Stimulated activated naive CD8-positive, alpha-beta T cell treated with anti-CD3 and anti-CD28 coated beads, Interleukin-15, amount 100 ng/mL, for 72 hours (primary cell): ENCODE results near the gene KLK8.

Source experiments
- ATAC-seq: fragments of 150-1000 bp; cut with Tn5 transposase; 2 replicates; pipeline ENCODE4 v1.10.0; 2021; ENCODE audit warnings: mild to moderate bottlenecking, moderate library complexity
- DNase-seq, 2 donors: peaks; one replicate each; pipeline ENCODE4 v3.0.0; 2021 to 2022
- H3K27ac Mint-ChIP-seq, 2 donors: one replicate each; pipeline ENCODE4 v1.8.0; 2022; ENCODE audit warnings: mild to moderate bottlenecking in 2 of 2, mixed read lengths in 2 of 2, moderate library complexity in 2 of 2
- H3K27me3 Mint-ChIP-seq: one replicate; pipeline ENCODE4 v1.8.0; 2022; ENCODE audit warnings: mixed read lengths
- H3K4me1 Mint-ChIP-seq: one replicate; pipeline ENCODE4 v1.8.0; 2022; ENCODE audit warnings: mild to moderate bottlenecking, mixed read lengths
- H3K4me3 Mint-ChIP-seq, 2 donors: one replicate each; pipeline ENCODE4 v1.8.0; 2022; ENCODE audit warnings: mild to moderate bottlenecking in 2 of 2, mixed read lengths in 2 of 2, moderate library complexity in 1 of 2
- H3K9me3 Mint-ChIP-seq, 2 donors: one replicate each; pipeline ENCODE4 v1.8.0; 2022; ENCODE audit warnings: mixed read lengths in 2 of 2

KLK8 gene

GRCh38 chr19:51024924-51025323 is 23.5 kb upstream of the KLK8 start:
- ATAC-seq, result no peak
- Mint-ChIP-seq H3K27me3 (peaks cover 73% of the 10 kb centered on the region), H3K9me3 (no peaks in the 10 kb centered on the region), H3K4me3 (no peak overlapping the region), H3K4me1 (peaks cover 5% of the 10 kb centered on the region), H3K27ac (no peak overlapping the region)
- no peak for DNase-seq

GRCh38 chr19:51023946-51024345 is 22.5 kb upstream of the KLK8 start:
- peaks cover 14% of the 10 kb centered on the region for H3K4me1 Mint-ChIP-seq
- no peak overlapping the region for H3K4me3 Mint-ChIP-seq
- peaks cover 82% of the 10 kb centered on the region for H3K27me3 Mint-ChIP-seq
- H3K9me3 Mint-ChIP-seq, result no peaks in the 10 kb centered on the region
- ATAC-seq (no peak), DNase-seq (no peak)
- H3K27ac Mint-ChIP-seq, result no peak overlapping the region

- H3K4me1 Mint-ChIP-seq, result peaks cover 29% of the 10 kb centered on the region
- DNase-seq (no peak), ATAC-seq (no peak)
- peak overlapping the region in 1 of 2 donors; percentile 28 for H3K27ac Mint-ChIP-seq
- H3K9me3 Mint-ChIP-seq, result no peaks in the 10 kb centered on the region
- no peak overlapping the region for H3K4me3 Mint-ChIP-seq
- peaks cover 92% of the 10 kb centered on the region for H3K27me3 Mint-ChIP-seq
Measured at GRCh38 chr19:51022526-51022925, 21.1 kb upstream of the KLK8 start.

- peaks cover 37% of the 10 kb centered on the region for H3K4me1 Mint-ChIP-seq
- DNase-seq (no peak), ATAC-seq (no peak)
- peaks cover 92% of the 10 kb centered on the region for H3K27me3 Mint-ChIP-seq
- no peaks in the 10 kb centered on the region for H3K9me3 Mint-ChIP-seq
- no peak overlapping the region for H3K4me3 Mint-ChIP-seq
- no peak overlapping the region for H3K27ac Mint-ChIP-seq
Measured at GRCh38 chr19:51020988-51021651, 19.7 kb upstream of the KLK8 start.

GRCh38 chr19:51019544-51019925 is 18.1 kb upstream of the KLK8 start, which contains the start of gene KLK10:
TSS of gene KLK10 (minus strand) at chr19:51019709. CDS start at chr19:51019130, 579 bp downstream.
- ATAC-seq (no peak), DNase-seq (no peak)
- Mint-ChIP-seq H3K27ac (no peak within 1 kb of the TSS), H3K4me1 (peaks cover 37% of the 10 kb centered on the region), H3K4me3 (peak within 1 kb of the TSS; percentile 55 to 70), H3K9me3 (no peaks in the 10 kb centered on the region), H3K27me3 (peaks cover 92% of the 10 kb centered on the region)

GRCh38 chr19:51018745-51019543 is 17.5 kb upstream of the KLK8 start:
- Mint-ChIP-seq H3K4me1 (peaks cover 37% of the 10 kb centered on the region), H3K27me3 (peaks cover 92% of the 10 kb centered on the region), H3K4me3 (peak overlapping the region; percentile 55 to 70), H3K9me3 (no peaks in the 10 kb centered on the region), H3K27ac (no peak overlapping the region)
- ATAC-seq (peak; percentile 40), DNase-seq (no peak)

GRCh38 chr19:51016798-51017683 is 15.6 kb upstream of the KLK8 start:
- H3K27me3 Mint-ChIP-seq, result peaks cover 83% of the 10 kb centered on the region
- H3K27ac Mint-ChIP-seq, result no peak overlapping the region
- H3K4me1 Mint-ChIP-seq, result peaks cover 37% of the 10 kb centered on the region
- no peaks in the 10 kb centered on the region for H3K9me3 Mint-ChIP-seq
- peak in 1 of 2 donors; percentile 54 for DNase-seq
- peak; percentile 46 for ATAC-seq
- peak overlapping the region; percentile 75 to 79 for H3K4me3 Mint-ChIP-seq

- no peaks in the 10 kb centered on the region for H3K9me3 Mint-ChIP-seq
Measured at GRCh38 chr19:51015691-51016267, 14.4 kb upstream of the KLK8 start.

GRCh38 chr19:51014242-51014641 is 12.8 kb upstream of the KLK8 start:
- Mint-ChIP-seq H3K4me1 (peaks cover 26% of the 10 kb centered on the region), H3K27me3 (peaks cover 82% of the 10 kb centered on the region)
- no peak for ATAC-seq

More at GRCh38 chr19:51015691-51016267, 14.4 kb upstream of the KLK8 start:
- H3K4me1 Mint-ChIP-seq, result peaks cover 37% of the 10 kb centered on the region
- ATAC-seq (no peak), DNase-seq (no peak)
- no peak overlapping the region for H3K4me3 Mint-ChIP-seq
- peaks cover 82% of the 10 kb centered on the region for H3K27me3 Mint-ChIP-seq
- H3K27ac Mint-ChIP-seq, result no peak overlapping the region

GRCh38 chr19:51012661-51013190 is 11.3 kb upstream of the KLK8 start:
- no peaks in the 10 kb centered on the region for H3K9me3 Mint-ChIP-seq
- H3K27me3 Mint-ChIP-seq, result peaks cover 74% of the 10 kb centered on the region
- no peak for ATAC-seq
- H3K4me3 Mint-ChIP-seq, result no peak overlapping the region
- H3K4me1 Mint-ChIP-seq, result peaks cover 11% of the 10 kb centered on the region
- H3K27ac Mint-ChIP-seq, result no peak overlapping the region
- DNase-seq, result no peak

More at GRCh38 chr19:51014242-51014641, 12.8 kb upstream of the KLK8 start:
- no peak for DNase-seq
- H3K4me3 Mint-ChIP-seq, result no peak overlapping the region
- no peaks in the 10 kb centered on the region for H3K9me3 Mint-ChIP-seq
- H3K27ac Mint-ChIP-seq, result no peak overlapping the region

- ATAC-seq (no peak), DNase-seq (no peak)
- no peak overlapping the region for H3K4me3 Mint-ChIP-seq
- H3K4me1 Mint-ChIP-seq, result no peaks in the 10 kb centered on the region
- no peak overlapping the region for H3K27ac Mint-ChIP-seq
- peaks cover 57% of the 10 kb centered on the region for H3K27me3 Mint-ChIP-seq
- H3K9me3 Mint-ChIP-seq, result no peaks in the 10 kb centered on the region
Measured at GRCh38 chr19:51010066-51010795, 8.8 kb upstream of the KLK8 start.

GRCh38 chr19:51009061-51009891 is 7.9 kb upstream of the KLK8 start:
- Mint-ChIP-seq H3K27ac (no peak overlapping the region), H3K4me3 (no peak overlapping the region), H3K9me3 (no peaks in the 10 kb centered on the region), H3K4me1 (no peaks in the 10 kb centered on the region), H3K27me3 (peaks cover 55% of the 10 kb centered on the region)
- ATAC-seq, result no peak
- no peak for DNase-seq

- no peak for ATAC-seq
- H3K27ac Mint-ChIP-seq, result no peak overlapping the region
Measured at GRCh38 chr19:51007488-51007887, 6.1 kb upstream of the KLK8 start.

GRCh38 chr19:51006406-51006805 is 5.0 kb upstream of the KLK8 start:
- Mint-ChIP-seq H3K27me3 (peaks cover 70% of the 10 kb centered on the region), H3K27ac (no peak overlapping the region), H3K4me3 (no peak overlapping the region), H3K4me1 (no peaks in the 10 kb centered on the region), H3K9me3 (no peaks in the 10 kb centered on the region)
- DNase-seq (no peak), ATAC-seq (no peak)

More at GRCh38 chr19:51007488-51007887, 6.1 kb upstream of the KLK8 start:
- Mint-ChIP-seq H3K27me3 (peaks cover 59% of the 10 kb centered on the region), H3K4me1 (no peaks in the 10 kb centered on the region), H3K4me3 (no peak overlapping the region), H3K9me3 (no peaks in the 10 kb centered on the region)
- no peak for DNase-seq
